SH-SY5Y (cell line): Measurements from ENCODE around the gene LOXL4.

Experiments used
- GATA2 ChIP-seq: IDR thresholded peaks from 2 replicates; pipeline ENCODE4 v1.6.1; 2011; ENCODE audit warnings: mild to moderate bottlenecking, low read depth, low read length
- GATA3 ChIP-seq: IDR thresholded peaks from 2 replicates; pipeline ENCODE4 v1.6.1; 2011; ENCODE audit warnings: low read depth, mild to moderate bottlenecking, low read length, moderate library complexity

The LOXL4 gene

GRCh38 chr10:98263088-98263487, 4.9 kb downstream of the LOXL4 start:
- TF ChIP-seq GATA3 (no peak), GATA2 (no peak)

- TF ChIP-seq GATA2 = no peak
- no peak for TF ChIP-seq GATA3
Measured at GRCh38 chr10:98262571-98262970, 5.4 kb downstream of the LOXL4 start.

- TF ChIP-seq GATA3 = no peak
- TF ChIP-seq GATA2 = no peak
Measured at GRCh38 chr10:98261436-98262277, 6.3 kb downstream of the LOXL4 start.

- TF ChIP-seq GATA2 (no peak), GATA3 (no peak)
Measured at GRCh38 chr10:98260752-98261151, 7.2 kb downstream of the LOXL4 start.

GRCh38 chr10:98260350-98260749, 7.6 kb downstream of the LOXL4 start:
- TF ChIP-seq GATA2 = no peak
- TF ChIP-seq GATA3 = no peak

- TF ChIP-seq GATA2 (no peak), GATA3 (no peak)
Measured at GRCh38 chr10:98259606-98260315, 8.2 kb downstream of the LOXL4 start.

- TF ChIP-seq GATA2 = no peak
- TF ChIP-seq GATA3 = no peak
Measured at GRCh38 chr10:98258683-98259454, 9.1 kb downstream of the LOXL4 start.

- TF ChIP-seq GATA2 (no peak), GATA3 (no peak)
Measured at GRCh38 chr10:98257961-98258360, 10.0 kb downstream of the LOXL4 start.

GRCh38 chr10:98257198-98257597, 10.8 kb downstream of the LOXL4 start:
- TF ChIP-seq GATA2 (no peak), GATA3 (no peak)

GRCh38 chr10:98256692-98257091, 11.3 kb downstream of the LOXL4 start:
- TF ChIP-seq GATA2 (no peak), GATA3 (no peak)

GRCh38 chr10:98255146-98255877, 12.7 kb downstream of the LOXL4 start:
- no peak for TF ChIP-seq GATA2
- TF ChIP-seq GATA3 = no peak

GRCh38 chr10:98254234-98254974, 13.6 kb downstream of the LOXL4 start:
- TF ChIP-seq GATA2 (no peak), GATA3 (no peak)

GRCh38 chr10:98253499-98253898, 14.5 kb downstream of the LOXL4 start:
- TF ChIP-seq GATA3 (no peak), GATA2 (no peak)
